Hepatocyte (in vitro differentiated cells): ENCODE measurements around the gene MUC6. TPM values are rescaled to one million over a fixed set of nuclear protein-coding genes. Genes with fewer than 3 reads are reported as not detected.

Experiments
- DNase-seq: peaks from one replicate; pipeline ENCODE4 v3.0.0-alpha.2; 2016; ENCODE audit warnings: low spot score
- H2AFZ ChIP-seq: fragments of 200-600 bp; sonication (generic); 2 replicates; pipeline ENCODE4 v1.6.0; 2016; ENCODE audit warnings: antibody characterized with exemption, mild to moderate bottlenecking
- H3K27ac ChIP-seq: fragments of 200-600 bp; sonication (generic); 2 replicates; pipeline ENCODE4 v1.5.1; 2016; ENCODE audit warnings: mild to moderate bottlenecking
- H3K27me3 ChIP-seq: fragments of 200-600 bp; sonication (generic); 2 replicates; pipeline ENCODE4 v1.6.1; 2016
- H3K36me3 ChIP-seq: fragments of 200-600 bp; sonication (generic); replicated peaks from 2 replicates; pipeline ENCODE4 v1.5.1; 2016; ENCODE audit warnings: low read depth; ENCODE audit not compliant: insufficient read depth
- H3K4me1 ChIP-seq: fragments of 200-600 bp; sonication (generic); 2 replicates; pipeline ENCODE4 v1.5.1; 2016; ENCODE audit warnings: mild to moderate bottlenecking, moderate library complexity; ENCODE audit not compliant: insufficient read depth
- H3K4me2 ChIP-seq: fragments of 200-600 bp; sonication (generic); 2 replicates; pipeline ENCODE4 v1.6.0; 2016
- H3K4me3 ChIP-seq: fragments of 200-600 bp; sonication (generic); 2 replicates; pipeline ENCODE4 v1.5.1; 2016; ENCODE audit warnings: mild to moderate bottlenecking
- H3K79me2 ChIP-seq: fragments of 200-600 bp; sonication (generic); 2 replicates; pipeline ENCODE4 v1.6.0; 2017; ENCODE audit warnings: mild to moderate bottlenecking
- H3K9me2 ChIP-seq: fragments of 200-600 bp; sonication (generic); replicated peaks from 2 replicates; pipeline ENCODE4 v1.6.0; 2017; ENCODE audit warnings: mild to moderate bottlenecking; ENCODE audit not compliant: insufficient read depth
- H3K9me3 ChIP-seq: fragments of 200-600 bp; sonication (generic); 2 replicates; pipeline ENCODE4 v1.5.1; 2016; ENCODE audit warnings: low read depth, mild to moderate bottlenecking
- H4K20me1 ChIP-seq: fragments of 200-600 bp; sonication (generic); 2 replicates; pipeline ENCODE4 v1.6.0; 2016; ENCODE audit warnings: mild to moderate bottlenecking; ENCODE audit not compliant: insufficient read depth, poor library complexity, severe bottlenecking
- CTCF ChIP-seq: fragments of 200-600 bp; sonication (generic); IDR thresholded peaks from 2 replicates; pipeline ENCODE4 v1.5.1; 2016; ENCODE audit warnings: antibody characterized with exemption, mild to moderate bottlenecking; ENCODE audit not compliant: poor library complexity
- EZH2 ChIP-seq: fragments of 200-600 bp; sonication (generic); IDR thresholded peaks from 2 replicates; pipeline ENCODE4 v1.6.1; 2016; ENCODE audit warnings: antibody characterized with exemption, mild to moderate bottlenecking, borderline replicate concordance
- EZH2phosphoT487 ChIP-seq: fragments of 200-600 bp; sonication (generic); IDR thresholded peaks from one replicate; pipeline ENCODE4 v1.6.1; 2018; ENCODE audit warnings: antibody characterized with exemption, mild to moderate bottlenecking, low read depth, moderate library complexity; ENCODE audit not compliant: unreplicated experiment, severe bottlenecking
- WGBS: methylation state at CpG from one replicate; pipeline ENCODE4 v1.1.6; 2016; ENCODE audit warnings: low lambda C conversion rate; ENCODE audit errors: missing lambda C conversion rate; 5-methylcytosine and 5-hydroxymethylcytosine counted together
- polyA plus RNA-seq: library from polyadenylated mRNA; unstranded; fragments of >200 nt; fragmentation: Nextera tagmentation; extraction: Ambion mirVana; gene quantifications from 2 replicates; pipeline ENCODE4 v1.2.1, GENCODE V29; 2016
- total RNA-seq: library from RNA; depleted of rRNA; stranded (reverse); fragments of >200 nt; gene quantifications from 2 replicates; pipeline ENCODE4 v1.2.3, GENCODE V29; 2014

The MUC6 gene
- total and polyA plus RNA-seq, 2 experiments from 2014 or later: not detected

- Histone ChIP-seq H3K27ac (no peak overlapping the region), H2AFZ (no peak overlapping the region), H3K4me1 (no peaks in the 10 kb centered on the region), H3K79me2 (no peaks in the 10 kb centered on the region), H3K9me3 (no peaks in the 10 kb centered on the region), H3K27me3 (no peaks in the 10 kb centered on the region), H4K20me1 (no peaks in the 10 kb centered on the region), H3K36me3 (no peaks in the 10 kb centered on the region), H3K9me2 (no peaks in the 10 kb centered on the region), H3K4me2 (no peak overlapping the region), H3K4me3 (no peak overlapping the region)
- WGBS: 95% methylated on average over 24 of the region's 30 CpGs
- DNase-seq: no peak
- no peak for TF ChIP-seq CTCF
- TF ChIP-seq EZH2: no peak
- no peak for TF ChIP-seq EZH2phosphoT487
Observed at GRCh38 chr11:1031121-1031899, 5.2 kb downstream of the MUC6 start.

GRCh38 chr11:1030556-1030955 is 6.0 kb downstream of the MUC6 start:
- Histone ChIP-seq H3K27me3 (no peaks in the 10 kb centered on the region), H3K4me3 (no peak overlapping the region), H3K4me1 (no peaks in the 10 kb centered on the region), H2AFZ (no peak overlapping the region), H3K36me3 (no peaks in the 10 kb centered on the region), H3K4me2 (no peak overlapping the region), H3K79me2 (no peaks in the 10 kb centered on the region), H4K20me1 (no peaks in the 10 kb centered on the region), H3K27ac (no peak overlapping the region), H3K9me2 (no peaks in the 10 kb centered on the region), H3K9me3 (no peaks in the 10 kb centered on the region)
- WGBS: 81% methylated on average over 19 of the region's 20 CpGs
- DNase-seq: no peak
- no peak for TF ChIP-seq CTCF
- TF ChIP-seq EZH2: no peak
- TF ChIP-seq EZH2phosphoT487: no peak

- H3K9me2 ChIP-seq: no peaks in the 10 kb centered on the region
- H3K4me3 ChIP-seq: no peak overlapping the region
- H2AFZ ChIP-seq: no peak overlapping the region
- no peak overlapping the region for H3K27ac ChIP-seq
- no peaks in the 10 kb centered on the region for H4K20me1 ChIP-seq
- no peaks in the 10 kb centered on the region for H3K4me1 ChIP-seq
- 80% methylated on average over 1 of the region's 16 CpGs for WGBS
- H3K4me2 ChIP-seq: no peak overlapping the region
- no peaks in the 10 kb centered on the region for H3K27me3 ChIP-seq
- no peak for DNase-seq
- TF ChIP-seq EZH2 (no peak), CTCF (no peak), EZH2phosphoT487 (no peak)
- no peaks in the 10 kb centered on the region for H3K9me3 ChIP-seq
- no peaks in the 10 kb centered on the region for H3K36me3 ChIP-seq
- no peaks in the 10 kb centered on the region for H3K79me2 ChIP-seq
Observed at GRCh38 chr11:1030086-1030485, 6.4 kb downstream of the MUC6 start.
